PFSK-1 (cell line): ENCODE data around the gene SIDT1.

ENCODE experiments used
- FOXP2 ChIP-seq: optimal IDR thresholded peaks from 2 replicates; pipeline ENCODE3; 2011; ENCODE audit warnings: borderline replicate concordance, control low read depth, inconsistent platforms; ENCODE audit not compliant: insufficient read depth; ENCODE audit errors: extremely low read length, extremely low read depth
- POLR2AphosphoS5 ChIP-seq: IDR thresholded peaks from 2 replicates; pipeline ENCODE4 v1.6.1; 2012; ENCODE audit warnings: low read depth, mild to moderate bottlenecking, control low read depth, low read length, moderate library complexity
- SIN3A ChIP-seq: IDR thresholded peaks from 2 replicates; pipeline ENCODE4 v1.6.1; 2012; ENCODE audit warnings: mild to moderate bottlenecking, low read length, moderate library complexity, borderline replicate concordance; ENCODE audit not compliant: insufficient read depth
- TAF1 ChIP-seq: IDR thresholded peaks from 2 replicates; pipeline ENCODE4 v1.6.1; 2012; ENCODE audit warnings: low read length, control low read depth, borderline replicate concordance; ENCODE audit not compliant: insufficient read depth
- TF ChIP-seq, protein P1 (sequence below), 2 experiments: IDR thresholded peaks; 2 replicates each; pipeline versions ENCODE4 v1.6.1 to v1.8.0; 2011 to 2012; ENCODE audit warnings: low read depth in 2 of 2, low read length in 2 of 2, control low read depth in 1 of 2, inconsistent platforms in 1 of 2, mild to moderate bottlenecking in 1 of 2, moderate library complexity in 1 of 2; ENCODE audit not compliant: insufficient read depth in 1 of 2

DNA sequence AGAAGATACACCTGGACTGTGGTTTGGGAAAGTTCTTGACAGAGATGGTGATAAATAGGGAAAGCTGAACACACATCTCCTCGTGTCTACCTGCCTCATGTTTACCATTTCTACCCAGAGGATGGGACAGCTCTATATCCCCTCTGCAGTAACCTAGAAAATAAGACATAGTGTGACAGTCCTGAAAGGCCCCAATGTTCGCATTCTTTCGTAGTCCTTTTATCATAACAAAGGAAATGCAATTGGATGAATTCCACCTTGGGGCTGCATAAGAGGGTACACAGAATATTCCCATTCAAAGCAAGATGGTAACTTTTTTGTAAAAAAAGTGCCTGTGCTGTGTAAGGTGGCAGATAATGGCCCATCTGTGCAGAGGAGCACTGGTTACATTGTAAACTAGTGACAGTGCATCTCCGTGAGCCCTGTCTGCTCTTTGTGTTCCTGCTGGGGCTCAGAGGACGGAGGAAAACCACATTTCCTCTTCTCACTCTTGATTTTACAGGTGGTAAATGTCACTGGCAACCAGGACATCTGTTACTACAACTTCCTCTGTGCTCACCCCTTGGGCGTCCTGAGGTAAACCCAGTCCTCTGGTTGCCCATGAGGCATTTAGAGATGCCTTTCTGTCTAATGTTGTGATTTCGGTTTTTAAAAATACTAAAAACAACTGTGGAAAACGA lies 74.3 kb downstream of the SIDT1 start:
- TF ChIP-seq POLR2AphosphoS5 (no peak), SIN3A (no peak), TAF1 (no peak), FOXP2 (no peak)
- TF ChIP-seq, protein P1, sequence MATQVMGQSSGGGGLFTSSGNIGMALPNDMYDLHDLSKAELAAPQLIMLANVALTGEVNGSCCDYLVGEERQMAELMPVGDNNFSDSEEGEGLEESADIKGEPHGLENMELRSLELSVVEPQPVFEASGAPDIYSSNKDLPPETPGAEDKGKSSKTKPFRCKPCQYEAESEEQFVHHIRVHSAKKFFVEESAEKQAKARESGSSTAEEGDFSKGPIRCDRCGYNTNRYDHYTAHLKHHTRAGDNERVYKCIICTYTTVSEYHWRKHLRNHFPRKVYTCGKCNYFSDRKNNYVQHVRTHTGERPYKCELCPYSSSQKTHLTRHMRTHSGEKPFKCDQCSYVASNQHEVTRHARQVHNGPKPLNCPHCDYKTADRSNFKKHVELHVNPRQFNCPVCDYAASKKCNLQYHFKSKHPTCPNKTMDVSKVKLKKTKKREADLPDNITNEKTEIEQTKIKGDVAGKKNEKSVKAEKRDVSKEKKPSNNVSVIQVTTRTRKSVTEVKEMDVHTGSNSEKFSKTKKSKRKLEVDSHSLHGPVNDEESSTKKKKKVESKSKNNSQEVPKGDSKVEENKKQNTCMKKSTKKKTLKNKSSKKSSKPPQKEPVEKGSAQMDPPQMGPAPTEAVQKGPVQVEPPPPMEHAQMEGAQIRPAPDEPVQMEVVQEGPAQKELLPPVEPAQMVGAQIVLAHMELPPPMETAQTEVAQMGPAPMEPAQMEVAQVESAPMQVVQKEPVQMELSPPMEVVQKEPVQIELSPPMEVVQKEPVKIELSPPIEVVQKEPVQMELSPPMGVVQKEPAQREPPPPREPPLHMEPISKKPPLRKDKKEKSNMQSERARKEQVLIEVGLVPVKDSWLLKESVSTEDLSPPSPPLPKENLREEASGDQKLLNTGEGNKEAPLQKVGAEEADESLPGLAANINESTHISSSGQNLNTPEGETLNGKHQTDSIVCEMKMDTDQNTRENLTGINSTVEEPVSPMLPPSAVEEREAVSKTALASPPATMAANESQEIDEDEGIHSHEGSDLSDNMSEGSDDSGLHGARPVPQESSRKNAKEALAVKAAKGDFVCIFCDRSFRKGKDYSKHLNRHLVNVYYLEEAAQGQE (IDR thresholded peaks at IDR 0.05; ENCODE audit: insufficient read depth in 1 of 2, low read depth in 2 of 2, low read length in 2 of 2), result no peak
